ENCODE measurements around the gene SRSF7. TPM values are rescaled to one million over a fixed set of nuclear protein-coding genes. Genes with fewer than 3 reads are reported as not detected.

Gene SRSF7
- total RNA-seq, 1 donor from 2014 or later = 90.3 TPM

GRCh38 chr2:38754506-38754905 is 3.3 kb upstream of the SRSF7 start:
- peak in 1 of 2 donors; percentile 16 for DNase-seq (ENCODE audit: low read depth in 2 of 2)

- no peak for DNase-seq (ENCODE audit: low read depth in 2 of 2)
These were observed 2.9 kb upstream of the SRSF7 start for GRCh38 chr2:38754049-38754448.

GRCh38 chr2:38751596-38752410 is 642 bp upstream of the SRSF7 start:
- DNase-seq (ENCODE audit: low read depth in 2 of 2) = no peak

- DNase-seq (ENCODE audit: low read depth in 2 of 2) = peak; percentile 55 to 61
These were observed 910 bp downstream of the SRSF7 start for GRCh38 chr2:38750011-38750890.

- DNase-seq (ENCODE audit: low read depth in 2 of 2) = no peak
These were observed 2.0 kb downstream of the SRSF7 start for GRCh38 chr2:38748943-38749804.

GRCh38 chr2:38748391-38748790 is 2.8 kb downstream of the SRSF7 start:
- no peak for DNase-seq (ENCODE audit: low read depth in 2 of 2)

GRCh38 chr2:38747819-38748218 is 3.3 kb downstream of the SRSF7 start:
- no peak for DNase-seq (ENCODE audit: low read depth in 2 of 2)

- no peak for DNase-seq (ENCODE audit: low read depth in 2 of 2)
These were observed 4.1 kb downstream of the SRSF7 start for GRCh38 chr2:38747007-38747424.

GRCh38 chr2:38745267-38745666 is 5.9 kb downstream of the SRSF7 start:
- DNase-seq (ENCODE audit: low read depth in 2 of 2) = no peak

- no peak for DNase-seq (ENCODE audit: low read depth in 2 of 2)
These were observed 6.8 kb downstream of the SRSF7 start for GRCh38 chr2:38744399-38744780.

- DNase-seq (ENCODE audit: low read depth in 2 of 2) = no peak
These were observed 7.3 kb downstream of the SRSF7 start for GRCh38 chr2:38743672-38744398.

- DNase-seq (ENCODE audit: low read depth in 2 of 2) = no peak
These were observed 8.2 kb downstream of the SRSF7 start for GRCh38 chr2:38742797-38743559.

GRCh38 chr2:38740851-38741731 is 10.1 kb downstream of the SRSF7 start:
- peak; percentile 52 to 69 for DNase-seq (ENCODE audit: low read depth in 2 of 2)

GRCh38 chr2:38739524-38739923 is 11.6 kb downstream of the SRSF7 start:
- DNase-seq (ENCODE audit: low read depth in 2 of 2) = no peak

GRCh38 chr2:38737925-38738324 is 13.2 kb downstream of the SRSF7 start:
- DNase-seq (ENCODE audit: low read depth in 2 of 2) = no peak

- DNase-seq (ENCODE audit: low read depth in 2 of 2) = peak; percentile 47 to 85
These were observed 14.0 kb downstream of the SRSF7 start for GRCh38 chr2:38737000-38737698.

GRCh38 chr2:38735999-38736320 is 15.2 kb downstream of the SRSF7 start:
- DNase-seq (ENCODE audit: low read depth in 2 of 2) = no peak

- peak in 1 of 2 donors; percentile 26 for DNase-seq (ENCODE audit: low read depth in 2 of 2)
These were observed 16.7 kb downstream of the SRSF7 start for GRCh38 chr2:38734299-38735058.

Data from lung microvascular endothelial cell (primary cell).